ENCODE data around the gene DAGLA.
"Not testable (repeated sequence)": the region's sequence is repeated elsewhere in the genome, so short reads cannot be mapped to it uniquely, and the experiment has no call there.

DAGLA gene

GRCh38 chr11:61667684-61668305 is 12.4 kb upstream of the DAGLA start:
- no peak for DNase-seq

GRCh38 chr11:61669417-61669816 is 10.8 kb upstream of the DAGLA start:
- no peak for DNase-seq

GRCh38 chr11:61670626-61671025 is 9.6 kb upstream of the DAGLA start:
- no peak for DNase-seq

- DNase-seq, result peak; percentile 53
Observed at GRCh38 chr11:61671527-61671926, 8.7 kb upstream of the DAGLA start.

- not testable (repeated sequence) for DNase-seq
Observed at GRCh38 chr11:61673946-61674467, 6.2 kb upstream of the DAGLA start.

- DNase-seq, result no peak
Observed at GRCh38 chr11:61675826-61676225, 4.4 kb upstream of the DAGLA start.

GRCh38 chr11:61679296-61679695 is 895 bp upstream of the DAGLA start:
- no peak for DNase-seq

- DNase-seq, result peak; percentile 63
Observed at GRCh38 chr11:61680622-61681221, 531 bp downstream of the DAGLA start.

GRCh38 chr11:61682093-61682732 is 2.0 kb downstream of the DAGLA start:
- DNase-seq, result peak; percentile 87

GRCh38 chr11:61682906-61683675 is 2.9 kb downstream of the DAGLA start:
- DNase-seq, result peak; percentile 43

GRCh38 chr11:61683961-61684869 is 4.0 kb downstream of the DAGLA start:
- DNase-seq, result peak; percentile 75

GRCh38 chr11:61684870-61685616 is 4.9 kb downstream of the DAGLA start:
- DNase-seq, result no peak

- no peak for DNase-seq
Observed at GRCh38 chr11:61685617-61685967, 5.4 kb downstream of the DAGLA start.

- no peak for DNase-seq
Observed at GRCh38 chr11:61686066-61686465, 5.9 kb downstream of the DAGLA start.

GRCh38 chr11:61686469-61686868 is 6.3 kb downstream of the DAGLA start:
- peak; percentile 55 for DNase-seq

- DNase-seq, result no peak
Observed at GRCh38 chr11:61687420-61687819, 7.2 kb downstream of the DAGLA start.

- DNase-seq, result no peak
Observed at GRCh38 chr11:61688365-61689163, 8.4 kb downstream of the DAGLA start.

- DNase-seq, result no peak
Observed at GRCh38 chr11:61689164-61689496, 8.9 kb downstream of the DAGLA start.

GRCh38 chr11:61690706-61691379 is 10.7 kb downstream of the DAGLA start:
- peak; percentile 95 for DNase-seq
